ENCODE measurements around the gene BMP8B.

GRCh38 chr1:39800471-39800835 is 11.8 kb upstream of the BMP8B start:
- TF ChIP-seq TAF1 (IDR thresholded peaks at IDR 0.05; ENCODE audit: low read depth) = no peak
- TF ChIP-seq MAX (IDR thresholded peaks at IDR 0.05) = no peak
- TF ChIP-seq CEBPB (IDR thresholded peaks at IDR 0.05) = no peak
- no peak for TF ChIP-seq FOXM1 (IDR thresholded peaks at IDR 0.05; ENCODE audit: borderline replicate concordance, low read depth)
- no peak for TF ChIP-seq CREB1 (IDR thresholded peaks at IDR 0.05; ENCODE audit: low read depth)
- TF ChIP-seq TCF12 (IDR thresholded peaks at IDR 0.05; ENCODE audit: low read depth) = no peak
- TF ChIP-seq EP300 (IDR thresholded peaks at IDR 0.05; ENCODE audit: borderline replicate concordance) = no peak
- TF ChIP-seq RAD21 (IDR thresholded peaks at IDR 0.05; ENCODE audit: low read depth) = no peak
- no peak for TF ChIP-seq EGR1 (IDR thresholded peaks at IDR 0.05)
- no peak for TF ChIP-seq YY1 (IDR thresholded peaks at IDR 0.05; ENCODE audit: low read depth)
- TF ChIP-seq NFIC (IDR thresholded peaks at IDR 0.05) = no peak
- TF ChIP-seq REST (IDR thresholded peaks at IDR 0.05; ENCODE audit: low read depth) = no peak
